Neuronal stem cell (in vitro differentiated cells): Measurements from ENCODE around the gene CTNNA1.
"Not testable (repeated sequence)": the region's sequence is repeated elsewhere in the genome, so short reads cannot be mapped to it uniquely, and the experiment has no call there.

Experiments
- DNase-seq: peaks from one replicate; pipeline ENCODE4 v3.0.0-alpha.2; 2013; ENCODE audit warnings: low spot score
- H2AFZ ChIP-seq: one replicate; pipeline ENCODE4 v1.6.1; 2013; ENCODE audit warnings: mild to moderate bottlenecking, low read length, inconsistent platforms
- H2AK5ac ChIP-seq: 2 replicates; pipeline ENCODE4 v1.6.1; 2013; ENCODE audit warnings: low read depth, mild to moderate bottlenecking, inconsistent platforms, low read length, moderate library complexity, mixed read lengths
- H2BK120ac ChIP-seq: 2 replicates; pipeline ENCODE4 v1.6.1; 2013; ENCODE audit warnings: low read depth, mild to moderate bottlenecking, inconsistent platforms, low read length, moderate library complexity, mixed read lengths
- H2BK12ac ChIP-seq: one replicate; pipeline ENCODE4 v1.6.1; 2013; ENCODE audit warnings: low read length, inconsistent platforms
- H2BK15ac ChIP-seq: 2 replicates; pipeline ENCODE4 v1.6.1; 2013; ENCODE audit warnings: mild to moderate bottlenecking, low read length, inconsistent platforms, mixed read lengths
- H2BK5ac ChIP-seq: one replicate; pipeline ENCODE4 v1.6.1; 2013; ENCODE audit warnings: inconsistent platforms, mild to moderate bottlenecking, low read length, moderate library complexity
- H3K14ac ChIP-seq: one replicate; pipeline ENCODE4 v1.6.1; 2013; ENCODE audit warnings: low read length, inconsistent platforms
- H3K18ac ChIP-seq: 2 replicates; pipeline ENCODE4 v1.6.1; 2013; ENCODE audit warnings: low read length, inconsistent platforms
- H3K23ac ChIP-seq: 2 replicates; pipeline ENCODE4 v1.6.1; 2013; ENCODE audit warnings: low read depth, mild to moderate bottlenecking, mixed read lengths, low read length, inconsistent platforms; ENCODE audit not compliant: poor library complexity
- H3K27ac ChIP-seq: replicated peaks from 3 replicates; pipeline ENCODE4 v1.5.1; 2013; ENCODE audit warnings: low read length, inconsistent platforms
- H3K27me3 ChIP-seq, 3 experiments: 2 replicates each; pipeline ENCODE4 v1.6.1; 2013; ENCODE audit warnings: low read length in 3 of 3, mild to moderate bottlenecking in 2 of 3, inconsistent platforms in 1 of 3, low read depth in 1 of 3, mixed read lengths in 1 of 3, moderate library complexity in 1 of 3; ENCODE audit not compliant: control insufficient read depth in 3 of 3, insufficient read depth in 3 of 3
- H3K36me3 ChIP-seq, 2 donors: replicated peaks in 1 of 2; 2 replicates each; pipeline ENCODE4 v1.6.1; 2013; ENCODE audit warnings: low read length in 2 of 2; ENCODE audit not compliant: control insufficient read depth in 2 of 2, insufficient read depth in 2 of 2
- H3K4ac ChIP-seq: 2 replicates; pipeline ENCODE4 v1.6.1; 2013; ENCODE audit warnings: inconsistent platforms, mild to moderate bottlenecking, low read length, moderate library complexity
- H3K4me1 ChIP-seq, 2 donors: 1 replicate in 1 of 2; 2 replicates in 1 of 2; pipeline ENCODE4 v1.6.1; 2013; ENCODE audit warnings: low read length in 2 of 2, low read depth in 1 of 2; ENCODE audit not compliant: control insufficient read depth in 2 of 2, insufficient read depth in 1 of 2
- H3K4me2 ChIP-seq: one replicate; pipeline ENCODE4 v1.6.1; 2013; ENCODE audit warnings: mild to moderate bottlenecking, low read length, inconsistent platforms; ENCODE audit not compliant: insufficient read depth, poor library complexity, severe bottlenecking
- H3K4me3 ChIP-seq, 2 donors: 2 replicates each; pipeline ENCODE4 v1.5.1; 2013; ENCODE audit warnings: low read length in 2 of 2, mild to moderate bottlenecking in 2 of 2, inconsistent platforms in 1 of 2, moderate library complexity in 1 of 2
- H3K79me1 ChIP-seq: one replicate; pipeline ENCODE4 v1.6.1; 2013; ENCODE audit warnings: low read depth, mild to moderate bottlenecking, inconsistent platforms, low read length, moderate library complexity
- H3K9ac ChIP-seq: one replicate; pipeline ENCODE4 v1.6.1; 2013; ENCODE audit warnings: mild to moderate bottlenecking, low read depth, low read length, inconsistent platforms; ENCODE audit not compliant: poor library complexity
- H3K9me3 ChIP-seq, 2 donors: replicated peaks in 1 of 2; 2 replicates each; pipeline versions ENCODE3 to v1.6.1; 2013; ENCODE audit warnings: low read length in 2 of 2, mild to moderate bottlenecking in 2 of 2, inconsistent platforms in 1 of 2, low read depth in 1 of 2, mixed read lengths in 1 of 2, moderate library complexity in 1 of 2; ENCODE audit not compliant: control insufficient read depth in 2 of 2, insufficient read depth in 1 of 2
- H4K8ac ChIP-seq: one replicate; pipeline ENCODE4 v1.6.1; 2013; ENCODE audit warnings: low read depth, mild to moderate bottlenecking, inconsistent platforms, low read length, moderate library complexity
- H4K91ac ChIP-seq: one replicate; pipeline ENCODE4 v1.6.1; 2013; ENCODE audit warnings: low read length, low read depth, mild to moderate bottlenecking, inconsistent platforms; ENCODE audit not compliant: poor library complexity
- WGBS, 2 donors: extraction: QIAGEN DNeasy Blood & Tissue Kit; methylation state at CpG; one replicate each; pipeline ENCODE4 v1.1.7; 2013; ENCODE audit warnings: missing lambda C conversion rate in 2 of 2, mixed read lengths in 1 of 2; ENCODE audit not compliant: insufficient read length in 2 of 2, insufficient replicate concordance in 1 of 2; ENCODE audit errors: extremely low coverage in 2 of 2; 5-methylcytosine and 5-hydroxymethylcytosine counted together

CTNNA1 gene

GRCh38 chr5:138809391-138809790, 56.2 kb downstream of the CTNNA1 start:
- H3K4ac ChIP-seq, result no peak overlapping the region
- H3K9ac ChIP-seq, result no peak overlapping the region
- peaks cover 9 to 69% of the 10 kb centered on the region in 2 donors for H3K36me3 ChIP-seq
- no peak overlapping the region for H2BK120ac ChIP-seq
- no peak overlapping the region for H2AK5ac ChIP-seq
- no peak overlapping the region for H2BK15ac ChIP-seq
- no peak overlapping the region for H3K4me2 ChIP-seq
- no peak overlapping the region for H3K18ac ChIP-seq
- no peak overlapping the region for H4K91ac ChIP-seq
- H2AFZ ChIP-seq, result no peak overlapping the region
- H3K9me3 ChIP-seq, result peaks cover 2 to 36% of the 10 kb centered on the region in 2 donors
- H4K8ac ChIP-seq, result no peak overlapping the region
- H3K23ac ChIP-seq, result no peak overlapping the region
- no peaks in the 10 kb centered on the region for H3K79me1 ChIP-seq
- H3K4me1 ChIP-seq, result no peaks in the 10 kb centered on the region
- H3K14ac ChIP-seq, result no peak overlapping the region
- no peak overlapping the region for H2BK12ac ChIP-seq
- no peak for DNase-seq
- no peak overlapping the region for H3K4me3 ChIP-seq
- no peak overlapping the region for H2BK5ac ChIP-seq
- no peaks in the 10 kb centered on the region for H3K27me3 ChIP-seq
- H3K27ac ChIP-seq, result no peak overlapping the region

GRCh38 chr5:138810861-138811260, 57.6 kb downstream of the CTNNA1 start:
- H2AK5ac ChIP-seq, H2BK120ac ChIP-seq, H2BK15ac ChIP-seq, H3K18ac ChIP-seq, DNase-seq, H3K4me3 ChIP-seq, H4K91ac ChIP-seq, H3K9ac ChIP-seq, H2BK5ac ChIP-seq, H3K4me2 ChIP-seq, H4K8ac ChIP-seq, H3K14ac ChIP-seq, H2BK12ac ChIP-seq, H3K4ac ChIP-seq, H2AFZ ChIP-seq, H3K23ac ChIP-seq, H3K27ac ChIP-seq, H3K4me1 ChIP-seq, H3K27me3 ChIP-seq, H3K79me1 ChIP-seq: not testable (repeated sequence)
- Histone ChIP-seq H3K9me3 (peaks cover 2 to 28% of the 10 kb centered on the region in 2 donors), H3K36me3 (peaks cover 10 to 70% of the 10 kb centered on the region in 2 donors)
- no CpG with 5 or more reads among the region's 35 CpGs for WGBS, 2 donors

GRCh38 chr5:138815529-138815928, 62.3 kb downstream of the CTNNA1 start:
- Histone ChIP-seq H2BK5ac (no peak overlapping the region), H3K27me3 (no peaks in the 10 kb centered on the region), H3K4me2 (no peak overlapping the region), H2BK120ac (no peak overlapping the region), H4K8ac (no peak overlapping the region), H3K9me3 (peaks cover 0 to 19% of the 10 kb centered on the region in 2 donors), H2AFZ (no peak overlapping the region), H3K14ac (no peak overlapping the region), H4K91ac (no peak overlapping the region), H2AK5ac (no peak overlapping the region), H2BK15ac (no peak overlapping the region), H3K23ac (no peak overlapping the region), H3K4ac (no peak overlapping the region), H3K18ac (no peak overlapping the region), H3K36me3 (peaks cover 10 to 82% of the 10 kb centered on the region in 2 donors), H2BK12ac (no peak overlapping the region), H3K4me1 (peaks cover 0 to 2% of the 10 kb centered on the region in 2 donors), H3K4me3 (no peak overlapping the region), H3K79me1 (peaks cover 7% of the 10 kb centered on the region), H3K27ac (no peak overlapping the region), H3K9ac (no peak overlapping the region)
- no peak for DNase-seq
- WGBS, 2 donors, result no CpG with 5 or more reads among the region's 5 CpGs

GRCh38 chr5:138817241-138817640, 64.0 kb downstream of the CTNNA1 start:
- WGBS, 2 donors, result no CpG with 5 or more reads among the region's 1 CpG
- Histone ChIP-seq H3K4me3 (no peak overlapping the region), H4K8ac (no peak overlapping the region), H2AK5ac (no peak overlapping the region), H3K27ac (no peak overlapping the region), H3K27me3 (no peaks in the 10 kb centered on the region), H3K18ac (no peak overlapping the region), H3K36me3 (peaks cover 10 to 73% of the 10 kb centered on the region in 2 donors), H3K23ac (no peak overlapping the region), H3K79me1 (peaks cover 9% of the 10 kb centered on the region), H2BK120ac (no peak overlapping the region), H2BK5ac (no peak overlapping the region), H3K4me2 (no peak overlapping the region), H3K14ac (no peak overlapping the region), H3K9me3 (peaks cover 0 to 14% of the 10 kb centered on the region in 2 donors), H2BK15ac (no peak overlapping the region), H2AFZ (no peak overlapping the region), H2BK12ac (no peak overlapping the region), H3K4ac (no peak overlapping the region), H4K91ac (no peak overlapping the region), H3K9ac (no peak overlapping the region), H3K4me1 (peaks cover 0 to 2% of the 10 kb centered on the region in 2 donors)
- DNase-seq, result no peak
